ENCODE results near the gene RAVER2.

GRCh38 chr1:64745986-64746940 lies 1.4 kb downstream of the RAVER2 start:
- TF ChIP-seq EZH2 (IDR thresholded peaks at IDR 0.05; ENCODE audit: insufficient read depth, poor library complexity, severe bottlenecking) (no peak), EZH2phosphoT487 (IDR thresholded peaks at IDR 0.05; ENCODE audit: insufficient read depth, low read depth) (no peak)

Measured in GM23248 (cell line).